GM12872 (cell line): Measurements from ENCODE around the gene KCNAB1.

ENCODE experiments used
- CTCF ChIP-seq: IDR thresholded peaks from 3 replicates; pipeline ENCODE4 v1.5.1; 2011; ENCODE audit warnings: low read depth, mild to moderate bottlenecking, low read length, moderate library complexity; ENCODE audit not compliant: insufficient read depth

KCNAB1 gene

GRCh38 chr3:156516961-156517360, 396.6 kb downstream of the KCNAB1 start:
- TF ChIP-seq CTCF, result no peak

GRCh38 chr3:156518726-156519125, 398.3 kb downstream of the KCNAB1 start:
- TF ChIP-seq CTCF, result no peak

GRCh38 chr3:156519758-156520162, 399.4 kb downstream of the KCNAB1 start:
- no peak for TF ChIP-seq CTCF

- no peak for TF ChIP-seq CTCF
Observed at GRCh38 chr3:156522673-156523072, 402.3 kb downstream of the KCNAB1 start.

- TF ChIP-seq CTCF, result no peak
Observed at GRCh38 chr3:156525808-156526207, 405.4 kb downstream of the KCNAB1 start.

- TF ChIP-seq CTCF, result no peak
Observed at GRCh38 chr3:156527060-156527459, 406.7 kb downstream of the KCNAB1 start.

GRCh38 chr3:156530980-156531379, 410.6 kb downstream of the KCNAB1 start:
- TF ChIP-seq CTCF, result no peak

- no peak for TF ChIP-seq CTCF
Observed at GRCh38 chr3:156532730-156533129, 412.4 kb downstream of the KCNAB1 start.
